HCT116 (cell line): ENCODE data around the gene LAMTOR1. TPM values are rescaled to one million over a fixed set of nuclear protein-coding genes. Genes with fewer than 3 reads are reported as not detected.

ENCODE experiments used
- ATAC-seq: fragments of 200-7000 bp; cut with Tn5 transposase; 2 replicates; pipeline ENCODE4 v1.9.1; 2020; ENCODE audit warnings: mild to moderate bottlenecking, moderate library complexity
- BruUV-seq: library from RNA; stranded (reverse); fragments of 400-500 nt; replicated peaks from 2 replicates; lab custom pipeline; 2021; lab: Mats Ljungman, UMichigan
- CTCF ChIA-PET: fragments of 300-600 bp; sonication (Branson Sonifier 250); formaldehyde crosslinking; loops from one replicate; lab custom pipeline; 2021; ENCODE audit warnings: antibody characterized with exemption; lab: Charles Lee
- POLR2A ChIA-PET: fragments of 300-600, 350-600 bp; sonication (Branson Sonifier 250); formaldehyde crosslinking; loops from one replicate; lab custom pipeline; 2021; ENCODE audit warnings: antibody characterized with exemption; lab: Charles Lee
- RAD21 ChIA-PET, 2 experiments: fragments of 300-600 bp; sonication (Branson Sonifier 250); formaldehyde crosslinking; loops; one replicate each; lab custom pipeline; 2023; ENCODE audit warnings: low total read pairs in 2 of 2; ENCODE audit not compliant: uncharacterized antibody in 2 of 2, unreplicated experiment in 2 of 2, low non-redundant PET in 1 of 2; lab: Charles Lee
- DNase-seq: peaks from one replicate; pipeline ENCODE4 v3.0.0-alpha.2; 2010; ENCODE audit warnings: low read depth, low spot score
- H2AFZ ChIP-seq: fragments of 200-600 bp; shearing (Covaris generic), sonication (generic); 2 replicates; pipeline ENCODE4 v1.6.1; 2017; ENCODE audit warnings: low read depth, mixed run types, mixed read lengths, antibody characterized with exemption, low read length; ENCODE audit not compliant: poor library complexity, severe bottlenecking
- H3K27ac ChIP-seq: 2 replicates; pipeline ENCODE4 v1.5.1; 2012; ENCODE audit warnings: low read depth, low read length
- H3K27me3 ChIP-seq: fragments of 200-600 bp; sonication (generic); 2 replicates; pipeline ENCODE4 v1.6.1; 2016; ENCODE audit warnings: mixed run types, low read length, mixed read lengths; ENCODE audit not compliant: insufficient read depth
- H3K36me3 ChIP-seq, 2 experiments: fragments of 200-500 bp in 1 of 2; fragments of 200-600 bp in 1 of 2; sonication (Bioruptor generic) in 1 of 2; sonication (generic) in 1 of 2; 2 replicates each; pipeline versions ENCODE4 v1.5.1 to v1.6.1; 2014 to 2016; ENCODE audit warnings: low read length in 2 of 2, inconsistent platforms in 1 of 2, mixed read lengths in 1 of 2, mixed run types in 1 of 2; ENCODE audit not compliant: insufficient read depth in 2 of 2, control insufficient read depth in 1 of 2
- H3K4me1 ChIP-seq, 2 experiments: fragments of 200-600 bp in 1 of 2; sonication (generic) in 1 of 2; 2 replicates each; pipeline versions ENCODE4 v1.5.1 to v1.6.1; 2012 to 2017; ENCODE audit warnings: low read length in 2 of 2, inconsistent platforms in 1 of 2, mild to moderate bottlenecking in 1 of 2, mixed read lengths in 1 of 2, mixed run types in 1 of 2, moderate library complexity in 1 of 2; ENCODE audit not compliant: insufficient read depth in 2 of 2, control insufficient read depth in 1 of 2
- H3K4me2 ChIP-seq: fragments of 200-600 bp; sonication (generic); 2 replicates; pipeline ENCODE4 v1.6.1; 2017; ENCODE audit warnings: mixed run types, low read length, mixed read lengths
- H3K4me3 ChIP-seq, 2 experiments: fragments of 200-600 bp in 1 of 2; sonication (generic) in 1 of 2; replicated peaks in 1 of 2; 2 replicates each; pipeline ENCODE4 v1.5.1; 2011 to 2016; ENCODE audit warnings: low read length in 2 of 2, control low read depth in 1 of 2, low read depth in 1 of 2, mild to moderate bottlenecking in 1 of 2, mixed read lengths in 1 of 2, mixed run types in 1 of 2
- H3K79me2 ChIP-seq: fragments of 200-600 bp; sonication (generic); 2 replicates; pipeline ENCODE4 v1.6.1; 2017; ENCODE audit warnings: mild to moderate bottlenecking, mixed run types, low read length, moderate library complexity, mixed read lengths; ENCODE audit not compliant: insufficient read depth
- H3K9ac ChIP-seq: fragments of 200-600 bp; sonication (generic); 2 replicates; pipeline ENCODE4 v1.6.1; 2016; ENCODE audit warnings: low read length, mixed read lengths
- H3K9me2 ChIP-seq: fragments of 200-600 bp; sonication (generic), shearing (Covaris generic); 2 replicates; pipeline ENCODE4 v1.6.1; 2017; ENCODE audit warnings: mixed run types, mild to moderate bottlenecking, moderate library complexity; ENCODE audit not compliant: insufficient read depth
- H3K9me3 ChIP-seq, 2 experiments: fragments of 200-500 bp in 1 of 2; fragments of 200-600 bp in 1 of 2; sonication (Bioruptor generic) in 1 of 2; sonication (generic) in 1 of 2; 2 replicates each; pipeline ENCODE4 v1.6.1; 2014 to 2017; ENCODE audit warnings: low read length in 2 of 2, mixed read lengths in 2 of 2, inconsistent platforms in 1 of 2, low read depth in 1 of 2, mild to moderate bottlenecking in 1 of 2, mixed run types in 1 of 2, moderate library complexity in 1 of 2; ENCODE audit not compliant: control insufficient read depth in 1 of 2, insufficient read depth in 1 of 2
- H4K20me1 ChIP-seq: fragments of 200-600 bp; sonication (generic), shearing (Covaris generic); 2 replicates; pipeline ENCODE4 v1.6.1; 2017; ENCODE audit warnings: mixed run types, mild to moderate bottlenecking, moderate library complexity; ENCODE audit not compliant: insufficient read depth
- EGR1 ChIP-seq: IDR thresholded peaks from 2 replicates; pipeline ENCODE4 v1.6.1; 2012; ENCODE audit warnings: low read depth
- FOSL1 ChIP-seq: IDR thresholded peaks from 2 replicates; pipeline ENCODE4 v1.6.1; 2012; ENCODE audit warnings: low read depth
- JUND ChIP-seq: IDR thresholded peaks from 2 replicates; pipeline ENCODE4 v1.6.1; 2012
- MAX ChIP-seq: IDR thresholded peaks from 2 replicates; pipeline ENCODE4 v1.6.1; 2012
- SIN3A ChIP-seq: IDR thresholded peaks from 2 replicates; pipeline ENCODE4 v1.6.1; 2012; ENCODE audit warnings: low read depth
- ZFX ChIP-seq: fragments of 450-650 bp; IDR thresholded peaks from 2 replicates; pipeline ENCODE4 v1.6.1; 2017
- intact Hi-C: fragments of 100-400 bp; cut with micrococcal nuclease; formaldehyde crosslinking; loops from 2 replicates; pipeline ENCODE4 v1.10.0; 2022
- total RNA-seq: library from RNA; stranded (reverse); gene quantifications from one replicate; pipeline ENCODE4 v1.2.1, GENCODE V29; 2021; ENCODE audit not compliant: unreplicated experiment

LAMTOR1 gene
- total RNA-seq, 1 experiment from 2014 or later = 63.9 TPM

DNA sequence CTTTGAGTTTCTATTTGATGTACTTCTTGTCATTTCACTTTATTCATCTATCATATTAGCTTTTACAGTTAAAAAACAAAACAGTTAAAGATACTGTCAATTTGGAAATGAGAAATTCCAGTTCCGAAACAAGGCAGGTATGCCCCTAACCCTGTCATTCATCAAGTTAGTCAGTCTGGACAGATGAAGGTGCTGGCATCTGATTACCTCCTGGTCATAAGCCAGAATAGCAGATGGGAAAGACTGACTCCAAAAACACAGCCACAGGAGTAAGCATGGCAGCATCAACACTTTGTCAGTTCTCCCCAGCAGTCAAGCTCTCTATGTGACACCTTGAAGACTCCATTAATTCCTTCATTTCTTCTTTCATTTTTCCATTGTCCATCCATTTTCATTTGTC lies 18.1 kb downstream of the LAMTOR1 start:
- TF ChIP-seq EGR1 (no peak), FOSL1 (no peak), JUND (no peak)
- ChIA-PET CTCF (interaction anchor here (1.1 kb wide), 1 partner anchor 13 kb away, joined by 3 read pairs; no protein-coding TSS in a partner anchor), RAD21 (interaction anchor here in 1 of 2 experiments (0.7 kb wide), 1 partner anchor 21 kb away, joined by 5 read pairs; no protein-coding TSS in a partner anchor), POLR2A (interaction anchor here (1.1 kb wide), 1 partner anchor 60 kb away, joined by 5 read pairs; no protein-coding TSS in a partner anchor)
- H3K9me2 ChIP-seq = no peaks in the 10 kb centered on the region
- no peaks in the 10 kb centered on the region for H3K36me3 ChIP-seq
- no TSS peak for BruUV-seq
- H2AFZ ChIP-seq = no peak overlapping the region
- H3K9me3 ChIP-seq = no peaks in the 10 kb centered on the region
- H4K20me1 ChIP-seq = no peaks in the 10 kb centered on the region
- peaks cover 2% of the 10 kb centered on the region for H3K79me2 ChIP-seq
- H3K4me3 ChIP-seq = no peak overlapping the region
- H3K4me1 ChIP-seq = peaks cover 2 to 13% of the 10 kb centered on the region in 2 experiments; a peak in 3 of 4 replicates
- H3K4me2 ChIP-seq = no peak overlapping the region
- H3K27me3 ChIP-seq = no peaks in the 10 kb centered on the region
- intact Hi-C loops = no loop called here
- ATAC-seq (no peak), DNase-seq (no peak)
- no peak overlapping the region for H3K27ac ChIP-seq
- H3K9ac ChIP-seq = no peak overlapping the region

- Histone ChIP-seq H3K36me3 (no peaks in the 10 kb centered on the region), H3K9me3 (no peaks in the 10 kb centered on the region), H2AFZ (no peak overlapping the region), H3K27me3 (no peaks in the 10 kb centered on the region), H4K20me1 (no peaks in the 10 kb centered on the region), H3K9ac (no peak overlapping the region), H3K79me2 (peaks cover 11% of the 10 kb centered on the region), H3K4me3 (no peak overlapping the region), H3K4me1 (peaks cover 2 to 16% of the 10 kb centered on the region in 2 experiments; a peak in 3 of 4 replicates), H3K9me2 (no peaks in the 10 kb centered on the region), H3K4me2 (no peak overlapping the region), H3K27ac (no peak overlapping the region)
- POLR2A ChIA-PET = interaction anchor here (1.1 kb wide), 1 partner anchor 59 kb away, joined by 5 read pairs; no protein-coding TSS in a partner anchor
- RAD21 ChIA-PET = no interaction called here
- BruUV-seq = no TSS peak
- DNase-seq = no peak
- TF ChIP-seq ZFX = no peak
- no peak for TF ChIP-seq MAX
- no peak for TF ChIP-seq SIN3A
- no peak for ATAC-seq
- CTCF ChIA-PET = interaction anchor here (1.1 kb wide), 1 partner anchor 12 kb away, joined by 3 read pairs; no protein-coding TSS in a partner anchor
- intact Hi-C loops = no loop called here
Measured at GRCh38 chr11:72084076-72084475, 19.0 kb downstream of the LAMTOR1 start.
